HepG2 (cell line): ENCODE data around the gene TIFAB. TPM values are rescaled to one million over a fixed set of nuclear protein-coding genes. Genes with fewer than 3 reads are reported as not detected.

ENCODE experiments used
- ATAC-seq: fragments of 200-7000 bp; cut with Tn5 transposase; 3 replicates; pipeline ENCODE4 v1.9.1; 2020; ENCODE audit warnings: mild to moderate bottlenecking, moderate library complexity
- BruUV-seq: library from RNA; stranded (reverse); fragments of 400-500 nt; replicated peaks from 2 replicates; lab custom pipeline; 2021; lab: Mats Ljungman, UMichigan
- CTCF ChIA-PET: fragments of 300-600 bp; formaldehyde crosslinking; extraction: SDS; loops from one replicate; lab custom pipeline; 2021; ENCODE audit warnings: low total read pairs, inconsistent platforms, low intra/inter-chr PET ratio; lab: Yijun Ruan, JAX
- POLR2A ChIA-PET: fragments of 350-600 bp; sonication (Branson Sonifier 250); formaldehyde crosslinking; loops from one replicate; lab custom pipeline; 2020; ENCODE audit warnings: antibody characterized with exemption, inconsistent platforms; lab: Yijun Ruan, JAX
- DNase-seq: peaks from one replicate; pipeline ENCODE4 v3.0.0-alpha.2; 2015; ENCODE audit warnings: low spot score
- FAIRE-seq: peaks from 3 replicates; lab custom pipeline; 2011; peaks lifted over from hg19 to GRCh38; lab: Jason Lieb, UNC
- H2AFZ ChIP-seq: one replicate; pipeline ENCODE4 v1.6.1; 2011; ENCODE audit warnings: low read length, inconsistent platforms
- H3K27ac ChIP-seq: fragments of 300-600 bp; 3 replicates; pipeline ENCODE4 v1.8.0; 2011; ENCODE audit warnings: mixed run types, mild to moderate bottlenecking, mixed read lengths, low read length, inconsistent platforms; ENCODE audit not compliant: insufficient read depth; ENCODE audit errors: extremely low read length
- H3K27me3 ChIP-seq, 2 experiments: fragments of 200-600 bp in 1 of 2; 2 replicates in 1 of 2; 3 replicates in 1 of 2; pipeline versions ENCODE4 v1.6.0 to v1.8.0; 2011; ENCODE audit warnings: low read length in 2 of 2, mild to moderate bottlenecking in 2 of 2, moderate library complexity in 2 of 2, inconsistent platforms in 1 of 2; ENCODE audit not compliant: insufficient read depth in 2 of 2, control insufficient read depth in 1 of 2
- H3K36me3 ChIP-seq, 2 experiments: fragments of 200-600 bp in 1 of 2; replicated peaks in 1 of 2; 2 replicates in 1 of 2; 3 replicates in 1 of 2; pipeline versions ENCODE4 v1.5.1 to v1.8.0; 2011; ENCODE audit warnings: low read length in 2 of 2, inconsistent platforms in 1 of 2; ENCODE audit not compliant: insufficient read depth in 2 of 2, control insufficient read depth in 1 of 2
- H3K4me1 ChIP-seq: 2 replicates; pipeline ENCODE4 v1.5.1; 2012; ENCODE audit warnings: low read length, inconsistent platforms; ENCODE audit not compliant: insufficient read depth
- H3K4me2 ChIP-seq: 2 replicates; pipeline ENCODE4 v1.6.0; 2011; ENCODE audit warnings: low read depth, low read length, inconsistent platforms
- H3K4me3 ChIP-seq, 3 experiments: fragments of 200-600 bp in 1 of 3; sonication (generic), shearing (Covaris generic) in 1 of 3; replicated peaks in 1 of 3; 2 replicates each; pipeline ENCODE4 v1.5.1; 2011 to 2016; ENCODE audit warnings: low read length in 3 of 3, inconsistent platforms in 2 of 3, low read depth in 2 of 3, mild to moderate bottlenecking in 2 of 3, control low read depth in 1 of 3, mixed read lengths in 1 of 3; ENCODE audit not compliant: insufficient read depth in 1 of 3
- H3K79me2 ChIP-seq: one replicate; pipeline ENCODE4 v1.6.1; 2011; ENCODE audit warnings: low read length, inconsistent platforms; ENCODE audit not compliant: insufficient read depth
- H3K9ac ChIP-seq: 2 replicates; pipeline ENCODE4 v1.6.0; 2011; ENCODE audit warnings: mild to moderate bottlenecking, low read depth, low read length, inconsistent platforms; ENCODE audit not compliant: insufficient read depth
- H3K9me3 ChIP-seq: 2 replicates; pipeline ENCODE4 v1.5.1; 2012; ENCODE audit warnings: mild to moderate bottlenecking, low read length
- H4K20me1 ChIP-seq: 2 replicates; pipeline ENCODE4 v1.6.0; 2011; ENCODE audit warnings: inconsistent platforms, mild to moderate bottlenecking, low read length, moderate library complexity; ENCODE audit not compliant: insufficient read depth
- ATF7 ChIP-seq, 2 experiments: fragments of 450-650 bp in 1 of 2; sonication (generic) in 1 of 2; formaldehyde crosslinking in 1 of 2; IDR thresholded peaks; 2 replicates each; pipeline versions ENCODE4 v1.4.0 to v1.6.1; 2016 to 2020; ENCODE audit warnings: antibody characterized with exemption in 1 of 2, mild to moderate bottlenecking in 1 of 2, missing genetic modification reagents in 1 of 2
- BRD4 ChIP-seq: sonication (generic); formaldehyde crosslinking; IDR thresholded peaks from 2 replicates; pipeline ENCODE4 v1.4.0; 2020; ENCODE audit warnings: missing genetic modification reagents
- HDAC1 ChIP-seq: sonication (generic); formaldehyde crosslinking; IDR thresholded peaks from 2 replicates; pipeline ENCODE4 v1.5.1; 2020; ENCODE audit warnings: mild to moderate bottlenecking, missing genetic modification reagents
- ISL2 ChIP-seq: sonication (generic); formaldehyde crosslinking; IDR thresholded peaks from 2 replicates; pipeline ENCODE4 v1.5.0; 2020; ENCODE audit warnings: missing genetic modification reagents
- REXO4 ChIP-seq: sonication (generic); formaldehyde crosslinking; IDR thresholded peaks from 2 replicates; pipeline ENCODE4 v1.8.0; 2022; ENCODE audit warnings: missing genetic modification reagents, mild to moderate bottlenecking, borderline replicate concordance
- SKIL ChIP-seq: sonication (generic); formaldehyde crosslinking; IDR thresholded peaks from 2 replicates; pipeline ENCODE4 v1.8.0; 2022; ENCODE audit warnings: missing genetic modification reagents, mild to moderate bottlenecking, moderate library complexity, borderline replicate concordance
- SMC3 ChIP-seq: IDR thresholded peaks from 2 replicates; pipeline ENCODE4 v1.6.1; 2011; ENCODE audit warnings: low read length, improper control_type of control experiment
- ZBTB46 ChIP-seq: sonication (generic); formaldehyde crosslinking; IDR thresholded peaks from 2 replicates; pipeline ENCODE4 v1.4.0; 2020; ENCODE audit warnings: mild to moderate bottlenecking, missing genetic modification reagents, borderline replicate concordance
- ZNF333 ChIP-seq: sonication (generic); formaldehyde crosslinking; IDR thresholded peaks from 2 replicates; pipeline ENCODE4 v1.4.0; 2020; ENCODE audit warnings: mild to moderate bottlenecking, missing genetic modification reagents, borderline replicate concordance
- ZNF883 ChIP-seq: sonication (generic); formaldehyde crosslinking; IDR thresholded peaks from 2 replicates; pipeline ENCODE4 v1.5.1; 2020; ENCODE audit warnings: mild to moderate bottlenecking, missing genetic modification reagents; ENCODE audit errors: not compliant biosample characterization
- WGBS: methylation state at CpG from one replicate; pipeline ENCODE4 v1.1.6; 2017; ENCODE audit warnings: low lambda C conversion rate; 5-methylcytosine and 5-hydroxymethylcytosine counted together
- in situ Hi-C: cut with HindIII; loops from 2 replicates; pipeline ENCODE4 v1.10.0; 2017; ENCODE audit warnings: low pct_unique_long_range_greater_than_20kb; ENCODE audit not compliant: extremely low pct_ligation_motif_present
- intact Hi-C: fragments of 100-400 bp; cut with micrococcal nuclease; formaldehyde crosslinking; loops from one replicate; pipeline ENCODE4 v1.10.0; 2022; ENCODE audit not compliant: unreplicated experiment
- polyA plus RNA-seq, 8 experiments: library from polyadenylated mRNA; depleted of rRNA in 3 of 8; stranded (reverse) in 7 of 8; unstranded in 1 of 8; fragments of >200 nt; fragmentation: Illumina TruSeq in 4 of 8; extraction: Trizol in 4 of 8; gene quantifications; 2 replicates each; pipeline versions ENCODE4 v1.2.1 to v1.2.3, GENCODE V29; 2011 to 2016; ENCODE audit warnings: low read depth in 4 of 8, missing spikeins in 1 of 8, mixed read lengths in 1 of 8; ENCODE audit not compliant: insufficient read depth in 1 of 8
- total RNA-seq, 5 experiments: library from RNA; depleted of rRNA; stranded (reverse); fragments of >200 nt; fragmentation: Illumina TruSeq; extraction: Trizol; gene quantifications; 2 replicates each; pipeline ENCODE4 v1.2.3, GENCODE V29; 2016; ENCODE audit warnings: low read depth in 1 of 5

Gene TIFAB
- total and polyA plus RNA-seq, 2 of the 13 experiments (the other 11 are each of a cell fraction or from before 2014, with no cell fraction given) = not detected

- no peak overlapping the region for H3K27ac ChIP-seq
- H3K27me3 ChIP-seq = peaks cover 5 to 45% of the 10 kb centered on the region in 2 experiments; a peak in 4 of 5 replicates
- no peaks in the 10 kb centered on the region for H3K36me3 ChIP-seq
- H3K9me3 ChIP-seq = no peaks in the 10 kb centered on the region
- no peak overlapping the region for H3K9ac ChIP-seq
- ATAC-seq = no peak
- no peak for DNase-seq
- POLR2A ChIA-PET = no interaction called here
- TF ChIP-seq SKIL (CRISPR knock-in tag) (no peak), HDAC1 (CRISPR knock-in tag) (no peak), ATF7 (IDR thresholded peaks at IDR 0.05) (no peak), ATF7 (CRISPR knock-in tag; IDR thresholded peaks at IDR 0.05) (no peak), REXO4 (CRISPR knock-in tag) (no peak), SMC3 (no peak), ZBTB46 (no peak), ISL2 (CRISPR knock-in tag) (no peak), ZNF883 (CRISPR knock-in tag) (no peak), ZNF333 (CRISPR knock-in tag) (no peak), BRD4 (no peak)
- TF ChIP-seq, all 625 proteins: peak for 0
- no peaks in the 10 kb centered on the region for H4K20me1 ChIP-seq
- BruUV-seq = no TSS peak
- intact Hi-C loops = no loop called here
- no peaks in the 10 kb centered on the region for H3K79me2 ChIP-seq
- H2AFZ ChIP-seq = no peak overlapping the region
- in situ Hi-C loops = no loop called here
- CTCF ChIA-PET = no interaction called here
- H3K4me3 ChIP-seq = no peak overlapping the region
- H3K4me1 ChIP-seq = no peaks in the 10 kb centered on the region
- no peak for FAIRE-seq
- WGBS = 52% methylated on average over 6 of the region's 9 CpGs
- H3K4me2 ChIP-seq = no peak overlapping the region
Observed at GRCh38 chr5:135448791-135449507, 3.2 kb downstream of the TIFAB start.
